ENCODE measurements around the gene FMN1.

The FMN1 gene

GRCh38 chr15:32861761-32862160, 332.8 kb downstream of the FMN1 start:
- H3K4me3 ChIP-seq (replicated peaks; ENCODE audit: low read depth, low read length) = peak overlapping the region; percentile 14; the same call in 1 of the 2 replicates
- no peak for DNase-seq (ENCODE audit: extremely low read depth, low read depth)

GRCh38 chr15:32861174-32861573, 333.3 kb downstream of the FMN1 start:
- no peak for TF ChIP-seq CTCF (IDR thresholded peaks at IDR 0.05; ENCODE audit: low read depth, low read length, missing control alignments)
- DNase-seq (ENCODE audit: extremely low read depth, low read depth) = no peak
- H3K4me3 ChIP-seq (replicated peaks; ENCODE audit: low read depth, low read length) = no peak overlapping the region

More at GRCh38 chr15:32861761-32862160, 332.8 kb downstream of the FMN1 start:
- TF ChIP-seq CTCF (IDR thresholded peaks at IDR 0.05; ENCODE audit: low read depth, low read length, missing control alignments) = no peak

- H3K4me3 ChIP-seq (replicated peaks; ENCODE audit: low read depth, low read length) = no peak overlapping the region
- no peak for DNase-seq (ENCODE audit: extremely low read depth, low read depth)
Measured at GRCh38 chr15:32859996-32860395, 334.5 kb downstream of the FMN1 start.

GRCh38 chr15:32859251-32859650, 335.3 kb downstream of the FMN1 start:
- no peak overlapping the region for H3K4me3 ChIP-seq (replicated peaks; ENCODE audit: low read depth, low read length)
- DNase-seq (ENCODE audit: extremely low read depth, low read depth) = no peak
- no peak for TF ChIP-seq CTCF (IDR thresholded peaks at IDR 0.05; ENCODE audit: low read depth, low read length, missing control alignments)

More at GRCh38 chr15:32859996-32860395, 334.5 kb downstream of the FMN1 start:
- no peak for TF ChIP-seq CTCF (IDR thresholded peaks at IDR 0.05; ENCODE audit: low read depth, low read length, missing control alignments)

GRCh38 chr15:32857732-32858131, 336.8 kb downstream of the FMN1 start:
- DNase-seq (ENCODE audit: extremely low read depth, low read depth) = no peak
- H3K4me3 ChIP-seq (replicated peaks; ENCODE audit: low read depth, low read length) = no peak overlapping the region
- no peak for TF ChIP-seq CTCF (IDR thresholded peaks at IDR 0.05; ENCODE audit: low read depth, low read length, missing control alignments)

GRCh38 chr15:32856753-32857152, 337.8 kb downstream of the FMN1 start:
- H3K4me3 ChIP-seq (replicated peaks; ENCODE audit: low read depth, low read length) = no peak overlapping the region
- no peak for TF ChIP-seq CTCF (IDR thresholded peaks at IDR 0.05; ENCODE audit: low read depth, low read length, missing control alignments)
- no peak for DNase-seq (ENCODE audit: extremely low read depth, low read depth)

GRCh38 chr15:32855942-32856341, 338.6 kb downstream of the FMN1 start:
- no peak for TF ChIP-seq CTCF (IDR thresholded peaks at IDR 0.05; ENCODE audit: low read depth, low read length, missing control alignments)
- DNase-seq (ENCODE audit: extremely low read depth, low read depth) = peak; percentile 95
- H3K4me3 ChIP-seq (replicated peaks; ENCODE audit: low read depth, low read length) = no peak overlapping the region
